H9 (cell line): ENCODE results near the gene SLC23A1. TPM values are rescaled to one million over a fixed set of nuclear protein-coding genes. Genes with fewer than 3 reads are reported as not detected.

Experiments
- DNase-seq: peaks from one replicate; pipeline ENCODE4 v3.0.0-alpha.2; 2017
- H2AFZ ChIP-seq: one replicate; pipeline ENCODE4 v1.6.1; 2013; ENCODE audit warnings: mild to moderate bottlenecking, low read length, control low read depth, moderate library complexity
- H2AK5ac ChIP-seq: 2 replicates; pipeline ENCODE4 v1.6.1; 2013; ENCODE audit warnings: low read length, control low read depth, mixed read lengths; ENCODE audit not compliant: insufficient read length
- H2BK120ac ChIP-seq: one replicate; pipeline ENCODE4 v1.6.1; 2013; ENCODE audit warnings: low read depth, mild to moderate bottlenecking, low read length, control low read depth, inconsistent platforms; ENCODE audit not compliant: poor library complexity, severe bottlenecking
- H2BK12ac ChIP-seq: 2 replicates; pipeline ENCODE4 v1.6.1; 2013; ENCODE audit warnings: low read length, control low read depth, mixed read lengths, low read depth; ENCODE audit not compliant: insufficient read length
- H2BK15ac ChIP-seq: 2 replicates; pipeline ENCODE4 v1.6.1; 2013; ENCODE audit warnings: low read depth, low read length, control low read depth
- H2BK20ac ChIP-seq: one replicate; pipeline ENCODE4 v1.6.1; 2013; ENCODE audit warnings: low read depth, mild to moderate bottlenecking, low read length, control low read depth, inconsistent platforms; ENCODE audit not compliant: poor library complexity, severe bottlenecking
- H2BK5ac ChIP-seq: 2 replicates; pipeline ENCODE4 v1.6.1; 2013; ENCODE audit warnings: low read length, control low read depth, mixed read lengths; ENCODE audit not compliant: insufficient read length
- H3K14ac ChIP-seq: 2 replicates; pipeline ENCODE4 v1.6.1; 2013; ENCODE audit warnings: low read length, control low read depth; ENCODE audit not compliant: insufficient read depth
- H3K18ac ChIP-seq: 2 replicates; pipeline ENCODE4 v1.6.1; 2013; ENCODE audit warnings: low read depth, mild to moderate bottlenecking, mixed read lengths, low read length, control low read depth; ENCODE audit not compliant: insufficient read length
- H3K23ac ChIP-seq: 2 replicates; pipeline ENCODE4 v1.6.1; 2013; ENCODE audit warnings: low read length, control low read depth, mixed read lengths, low read depth; ENCODE audit not compliant: insufficient read length
- H3K23me2 ChIP-seq: 2 replicates; pipeline ENCODE4 v1.6.1; 2013; ENCODE audit warnings: low read depth, mild to moderate bottlenecking, mixed read lengths, low read length, control low read depth; ENCODE audit not compliant: insufficient read length, poor library complexity, severe bottlenecking
- H3K27ac ChIP-seq: 2 replicates; pipeline ENCODE4 v1.5.1; 2013; ENCODE audit warnings: low read length, control low read depth, mixed read lengths, low read depth; ENCODE audit not compliant: insufficient read length
- H3K27me3 ChIP-seq: 2 replicates; pipeline ENCODE4 v1.6.1; 2013; ENCODE audit warnings: low read length, control low read depth, inconsistent platforms; ENCODE audit not compliant: insufficient read depth
- H3K4ac ChIP-seq: 2 replicates; pipeline ENCODE4 v1.6.1; 2013; ENCODE audit warnings: low read depth, mild to moderate bottlenecking, control low read depth, inconsistent platforms, low read length, moderate library complexity
- H3K4me1 ChIP-seq: 2 replicates; pipeline ENCODE4 v1.6.1; 2013; ENCODE audit warnings: low read length, control low read depth, inconsistent platforms; ENCODE audit not compliant: insufficient read depth
- H3K4me2 ChIP-seq: 2 replicates; pipeline ENCODE4 v1.6.1; 2013; ENCODE audit warnings: low read length, control low read depth, mixed read lengths; ENCODE audit not compliant: insufficient read length, insufficient read depth
- H3K56ac ChIP-seq: 2 replicates; pipeline ENCODE4 v1.6.1; 2013; ENCODE audit warnings: low read depth, mild to moderate bottlenecking, mixed read lengths, low read length, control low read depth; ENCODE audit not compliant: insufficient read length
- H3K79me1 ChIP-seq: 2 replicates; pipeline ENCODE4 v1.6.1; 2013; ENCODE audit warnings: low read depth, mild to moderate bottlenecking, moderate library complexity, low read length, control low read depth, inconsistent platforms; ENCODE audit not compliant: insufficient read depth, poor library complexity, severe bottlenecking
- H3K79me2 ChIP-seq: 2 replicates; pipeline ENCODE4 v1.6.1; 2013; ENCODE audit warnings: low read length, control low read depth, inconsistent platforms; ENCODE audit not compliant: insufficient read depth
- H3K9ac ChIP-seq: 2 replicates; pipeline ENCODE4 v1.6.1; 2013; ENCODE audit warnings: low read length, control low read depth, mixed read lengths; ENCODE audit not compliant: insufficient read length; ENCODE audit errors: extremely low read depth
- H3K9me3 ChIP-seq: one replicate; pipeline ENCODE4 v1.6.1; 2013; ENCODE audit warnings: low read depth, low read length, inconsistent platforms; ENCODE audit not compliant: control insufficient read depth
- H3T11ph ChIP-seq: one replicate; pipeline ENCODE4 v1.6.1; 2013; ENCODE audit warnings: mild to moderate bottlenecking, low read length, control low read depth, inconsistent platforms
- H4K20me1 ChIP-seq: one replicate; pipeline ENCODE4 v1.6.1; 2013; ENCODE audit not compliant: control insufficient read depth, insufficient read length, insufficient read depth
- H4K5ac ChIP-seq: 2 replicates; pipeline ENCODE4 v1.6.1; 2013; ENCODE audit warnings: low read depth, mild to moderate bottlenecking, mixed read lengths, low read length, control low read depth; ENCODE audit not compliant: insufficient read length
- H4K8ac ChIP-seq: replicated peaks from 2 replicates; pipeline ENCODE4 v1.6.1; 2013; ENCODE audit warnings: low read length, control low read depth, mixed read lengths, low read depth; ENCODE audit not compliant: insufficient read length
- H4K91ac ChIP-seq: 2 replicates; pipeline ENCODE4 v1.6.1; 2013; ENCODE audit warnings: low read depth, mild to moderate bottlenecking, moderate library complexity, mixed read lengths, low read length, control low read depth; ENCODE audit not compliant: insufficient read length
- H3K27ac Mint-ChIP-seq, 3 experiments: 2 replicates in 2 of 3; 3 replicates in 1 of 3; pipeline ENCODE4 v1.8.0; 2020 to 2021; ENCODE audit warnings: mixed read lengths in 3 of 3, mild to moderate bottlenecking in 1 of 3, moderate library complexity in 1 of 3
- H3K27me3 Mint-ChIP-seq: 2 replicates; pipeline ENCODE4 v1.8.0; 2021; ENCODE audit warnings: low read depth, mild to moderate bottlenecking, moderate library complexity, mixed read lengths
- H3K36me3 Mint-ChIP-seq, 3 experiments: 2 replicates in 2 of 3; 3 replicates in 1 of 3; pipeline ENCODE4 v1.8.0; 2020 to 2021; ENCODE audit warnings: low read depth in 3 of 3, mixed read lengths in 3 of 3; ENCODE audit not compliant: insufficient read depth in 1 of 3
- H3K4me1 Mint-ChIP-seq, 2 experiments: 2 replicates each; pipeline ENCODE4 v1.8.0; 2020; ENCODE audit warnings: mixed read lengths in 2 of 2
- H3K4me3 Mint-ChIP-seq, 2 experiments: 2 replicates in 1 of 2; 3 replicates in 1 of 2; pipeline ENCODE4 v1.8.0; 2020 to 2021; ENCODE audit warnings: mild to moderate bottlenecking in 2 of 2, mixed read lengths in 2 of 2, moderate library complexity in 1 of 2
- H3K9me3 Mint-ChIP-seq, 2 experiments: 2 replicates in 1 of 2; 3 replicates in 1 of 2; pipeline ENCODE4 v1.8.0; 2020; ENCODE audit warnings: mild to moderate bottlenecking in 2 of 2, mixed read lengths in 2 of 2, moderate library complexity in 1 of 2
- WGBS: extraction: QIAGEN DNeasy Blood & Tissue Kit; methylation state at CpG from one replicate; pipeline ENCODE4 v1.1.7; 2013; ENCODE audit warnings: missing lambda C conversion rate, low lambda C conversion rate, mixed read lengths; ENCODE audit not compliant: insufficient read length; ENCODE audit errors: extremely low coverage; 5-methylcytosine and 5-hydroxymethylcytosine counted together
- total RNA-seq: library from RNA; stranded (reverse); gene quantifications from 2 replicates; pipeline ENCODE4 v1.2.1, GENCODE V29; 2021
- TF ChIP-seq, protein P1 (sequence below): fragments of 200-600 bp; sonication (generic); conservative IDR thresholded peaks from 3 replicates; pipeline ENCODE4 v1.8.0; 2021; ENCODE audit warnings: antibody characterized with exemption, mild to moderate bottlenecking

Gene SLC23A1
- total RNA-seq, 1 experiment from 2014 or later, result not detected

DNA sequence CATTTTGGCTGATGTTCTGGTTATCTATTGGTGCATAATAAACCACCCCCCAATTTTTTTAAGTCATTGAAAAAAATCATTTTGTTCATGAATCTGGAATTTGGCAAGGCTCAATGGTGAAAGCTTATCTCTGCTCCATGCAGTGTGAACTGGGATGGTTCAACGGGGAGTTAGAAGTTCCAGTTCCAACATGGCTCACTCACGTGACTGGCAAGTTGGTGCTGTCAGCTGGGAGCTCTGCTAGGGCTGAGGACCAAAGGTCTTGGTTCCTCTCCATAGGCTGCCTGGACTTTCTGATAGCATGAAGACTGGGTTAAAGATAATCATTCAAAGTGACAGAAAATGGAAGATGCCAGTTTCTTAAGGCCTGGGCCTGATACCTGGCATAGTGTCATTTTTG lies 23.9 kb upstream of the SLC23A1 start:
- no peak overlapping the region for H3T11ph ChIP-seq
- H2AK5ac ChIP-seq, result no peak overlapping the region
- no peaks in the 10 kb centered on the region for H3K9me3 ChIP-seq
- no peak overlapping the region for H4K91ac ChIP-seq
- no peak overlapping the region for H3K4me3 Mint-ChIP-seq
- H3K79me1 ChIP-seq, result no peaks in the 10 kb centered on the region
- TF ChIP-seq, protein P1, sequence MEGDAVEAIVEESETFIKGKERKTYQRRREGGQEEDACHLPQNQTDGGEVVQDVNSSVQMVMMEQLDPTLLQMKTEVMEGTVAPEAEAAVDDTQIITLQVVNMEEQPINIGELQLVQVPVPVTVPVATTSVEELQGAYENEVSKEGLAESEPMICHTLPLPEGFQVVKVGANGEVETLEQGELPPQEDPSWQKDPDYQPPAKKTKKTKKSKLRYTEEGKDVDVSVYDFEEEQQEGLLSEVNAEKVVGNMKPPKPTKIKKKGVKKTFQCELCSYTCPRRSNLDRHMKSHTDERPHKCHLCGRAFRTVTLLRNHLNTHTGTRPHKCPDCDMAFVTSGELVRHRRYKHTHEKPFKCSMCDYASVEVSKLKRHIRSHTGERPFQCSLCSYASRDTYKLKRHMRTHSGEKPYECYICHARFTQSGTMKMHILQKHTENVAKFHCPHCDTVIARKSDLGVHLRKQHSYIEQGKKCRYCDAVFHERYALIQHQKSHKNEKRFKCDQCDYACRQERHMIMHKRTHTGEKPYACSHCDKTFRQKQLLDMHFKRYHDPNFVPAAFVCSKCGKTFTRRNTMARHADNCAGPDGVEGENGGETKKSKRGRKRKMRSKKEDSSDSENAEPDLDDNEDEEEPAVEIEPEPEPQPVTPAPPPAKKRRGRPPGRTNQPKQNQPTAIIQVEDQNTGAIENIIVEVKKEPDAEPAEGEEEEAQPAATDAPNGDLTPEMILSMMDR, result no peak
- no peak overlapping the region for H3K23ac ChIP-seq
- H3K23me2 ChIP-seq, result no peaks in the 10 kb centered on the region
- H3K27ac ChIP-seq, result no peak overlapping the region
- no CpG with 5 or more reads among the region's 2 CpGs for WGBS
- no peak overlapping the region for H3K9ac ChIP-seq
- peaks cover 0 to 3% (median under 1%) of the 10 kb centered on the region in 3 experiments; a peak in 2 of 7 replicates for H3K36me3 Mint-ChIP-seq
- no peak overlapping the region for H3K4ac ChIP-seq
- H3K4me1 ChIP-seq, result peaks cover 2% of the 10 kb centered on the region; the same call in 1 of the 2 replicates
- peaks cover 2% of the 10 kb centered on the region; the same call in 1 of the 2 replicates for H3K27me3 Mint-ChIP-seq
- H2AFZ ChIP-seq, result no peak overlapping the region
- no peak overlapping the region for H2BK5ac ChIP-seq
- no peak overlapping the region for H2BK12ac ChIP-seq
- no peaks in the 10 kb centered on the region for H4K20me1 ChIP-seq
- no peak overlapping the region for H3K27ac Mint-ChIP-seq
- H2BK20ac ChIP-seq, result no peak overlapping the region
- no peak overlapping the region for H2BK120ac ChIP-seq
- no peaks in the 10 kb centered on the region for H3K27me3 ChIP-seq
- H4K5ac ChIP-seq, result no peak overlapping the region
- DNase-seq, result no peak
- H3K18ac ChIP-seq, result no peak overlapping the region
- H3K9me3 Mint-ChIP-seq, result no peaks in the 10 kb centered on the region
- peaks cover 16 to 20% of the 10 kb centered on the region in 2 experiments for H3K4me1 Mint-ChIP-seq
- no peaks in the 10 kb centered on the region for H3K79me2 ChIP-seq
- no peak overlapping the region for H4K8ac ChIP-seq
- H3K56ac ChIP-seq, result no peak overlapping the region
- H3K14ac ChIP-seq, result no peak overlapping the region
- no peak overlapping the region for H2BK15ac ChIP-seq
- H3K4me2 ChIP-seq, result no peak overlapping the region
